Caco-2 (cell line): ENCODE measurements around the gene CTU1. TPM values are rescaled to one million over a fixed set of nuclear protein-coding genes. Genes with fewer than 3 reads are reported as not detected.

Experiments used
- Bru-seq: library from RNA; stranded (reverse); fragments of 400-500 nt; gene quantifications from one replicate; lab custom pipeline; 2021; lab: Mats Ljungman, UMichigan
- BruChase-seq, 2 experiments: library from RNA; stranded (reverse); fragments of 400-500 nt; gene quantifications; one replicate each; lab custom pipeline; 2021; lab: Mats Ljungman, UMichigan
- BruUV-seq: library from RNA; stranded (reverse); fragments of 400-500 nt; replicated peaks from 2 replicates; lab custom pipeline; 2021; lab: Mats Ljungman, UMichigan
- CTCF ChIA-PET: fragments of 300-600 bp; sonication (Branson Sonifier 250); formaldehyde crosslinking; loops from one replicate; lab custom pipeline; 2022; ENCODE audit warnings: antibody characterized with exemption; lab: Charles Lee
- POLR2A ChIA-PET: fragments of 300-600 bp; sonication (Branson Sonifier 250); formaldehyde crosslinking; loops from one replicate; lab custom pipeline; 2022; ENCODE audit warnings: antibody characterized with exemption; lab: Charles Lee
- DNase-seq, 2 experiments: peaks; one replicate each; pipeline versions ENCODE4 v3.0.0 to v3.0.0-alpha.2; 2020 to 2022
- H3K27me3 ChIP-seq: replicated peaks from 2 replicates; pipeline ENCODE4 v1.6.0; 2011; ENCODE audit warnings: low read length; ENCODE audit not compliant: control insufficient read depth, insufficient read depth
- H3K36me3 ChIP-seq: 2 replicates; pipeline ENCODE4 v1.5.1; 2011; ENCODE audit warnings: low read length; ENCODE audit not compliant: control insufficient read depth, insufficient read depth
- H3K4me1 ChIP-seq: fragments of 250-450 bp; sonication (Bioruptor Pico); 2 replicates; pipeline ENCODE4 v1.5.1; 2020; ENCODE audit warnings: mild to moderate bottlenecking
- H3K4me3 ChIP-seq: 2 replicates; pipeline ENCODE4 v1.5.1; 2011; ENCODE audit warnings: low read depth, mild to moderate bottlenecking, control low read depth, low read length
- H3K9me3 ChIP-seq: fragments of 250-450 bp; sonication (Bioruptor Pico); 2 replicates; pipeline ENCODE4 v1.5.1; 2020; ENCODE audit warnings: mild to moderate bottlenecking, moderate library complexity
- H3K27ac Mint-ChIP-seq: one replicate; pipeline ENCODE4 v1.8.0; 2022; ENCODE audit warnings: mixed read lengths; ENCODE audit not compliant: unreplicated experiment
- H3K27me3 Mint-ChIP-seq: one replicate; pipeline ENCODE4 v1.8.0; 2022; ENCODE audit warnings: mixed read lengths; ENCODE audit not compliant: insufficient read depth, unreplicated experiment
- H3K36me3 Mint-ChIP-seq: one replicate; pipeline ENCODE4 v1.8.0; 2022; ENCODE audit warnings: mild to moderate bottlenecking, mixed read lengths; ENCODE audit not compliant: insufficient read depth, unreplicated experiment
- H3K4me1 Mint-ChIP-seq: one replicate; pipeline ENCODE4 v1.8.0; 2022; ENCODE audit warnings: low read depth, mixed read lengths; ENCODE audit not compliant: unreplicated experiment
- H3K4me3 Mint-ChIP-seq: one replicate; pipeline ENCODE4 v1.8.0; 2022; ENCODE audit warnings: mild to moderate bottlenecking, moderate library complexity, mixed read lengths; ENCODE audit not compliant: unreplicated experiment
- H3K9me3 Mint-ChIP-seq: one replicate; pipeline ENCODE4 v1.8.0; 2022; ENCODE audit warnings: mixed read lengths; ENCODE audit not compliant: unreplicated experiment
- intact Hi-C: fragments of 100-400 bp; cut with micrococcal nuclease; formaldehyde crosslinking; loops from one replicate; pipeline ENCODE4 v1.10.0; 2022; ENCODE audit not compliant: unreplicated experiment
- long read RNA-seq: library from polyadenylated mRNA; stranded (forward); transcript quantifications from one replicate; pipeline ENCODE4 v2.0.0, GENCODE V29; 2022
- total RNA-seq: library from RNA; stranded (reverse); gene quantifications from 2 replicates; pipeline ENCODE4 v1.2.3, GENCODE V29; 2022
- TF ChIP-seq, protein P1 (sequence below), 2 experiments: fragments of 200-600 bp in 1 of 2; IDR thresholded peaks; 1 replicate in 1 of 2; 2 replicates in 1 of 2; pipeline versions ENCODE4 v1.5.1 to v1.8.0; 2011 to 2022; ENCODE audit warnings: antibody characterized with exemption in 1 of 2, control low read depth in 1 of 2, inconsistent platforms in 1 of 2, low read depth in 1 of 2, low read length in 1 of 2, mild to moderate bottlenecking in 1 of 2, moderate library complexity in 1 of 2; ENCODE audit not compliant: insufficient read depth in 1 of 2, severe bottlenecking in 1 of 2, unreplicated experiment in 1 of 2

The CTU1 gene
- total RNA-seq (8.1 and 8.9 TPM in 2 replicates), Bru-seq, nascent RNA (percentile 61 among the genes with signal in this experiment), BruChase-seq, experiment 1, labeled RNA remaining after a 2-hour chase (percentile 59 among the genes with signal in this experiment), BruChase-seq, experiment 2, labeled RNA remaining after a 6-hour chase (percentile 54 among the genes with signal in this experiment)
- long read RNA-seq, transcript CTU1-201 (3 exons, 2,087 nt): major isoform, 47 of 51 reads
- long read RNA-seq, partial matches to known transcripts: 1 of 51 reads
- long read RNA-seq, other reads (novel, unspliced or antisense): 3 of 51 reads

DNA sequence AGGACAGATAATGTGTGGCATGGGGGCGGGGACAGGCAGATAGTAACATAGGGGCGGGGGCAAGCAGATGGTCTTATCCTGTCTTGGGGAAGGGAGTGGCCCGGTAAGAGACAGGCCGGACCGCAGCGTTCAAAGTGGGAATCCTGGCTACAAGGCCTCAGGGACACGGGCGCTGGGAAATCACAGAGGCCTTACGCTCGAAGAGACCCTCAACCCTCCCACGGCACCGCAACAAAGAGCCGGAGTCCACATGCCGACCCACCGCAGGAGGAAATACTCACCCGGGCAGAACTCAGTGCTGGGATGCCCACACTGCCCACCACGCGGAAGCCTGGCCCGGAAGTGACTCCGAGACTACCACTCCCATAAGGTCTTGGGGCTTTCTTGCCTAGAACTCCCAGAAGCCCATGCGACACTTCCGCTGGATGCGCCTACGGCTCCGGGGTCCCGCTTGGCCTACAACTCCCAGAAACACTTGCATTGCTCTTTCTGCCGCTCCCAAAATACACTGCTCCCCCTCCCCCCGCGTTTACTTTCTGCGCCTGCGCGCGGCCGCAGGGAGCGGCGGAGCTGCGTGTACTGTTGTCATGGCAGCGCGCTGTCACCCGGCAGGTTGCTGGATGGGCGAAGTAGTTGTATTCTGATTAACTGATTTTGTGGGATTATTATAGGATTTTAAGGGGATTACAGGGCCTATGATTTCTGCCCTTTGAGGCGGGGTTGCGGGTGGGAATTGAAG, at the start of gene CTU1:
Gene CTU1, minus strand, starts transcription at position 344 of the 739 bp plus-strand sequence. CDS start 3,840 bp downstream, outside the sequence.
- ChIA-PET POLR2A (interaction anchor here (0.5 to 0.6 kb wide), 3 partner anchors 45 to 709 kb away, joined by 3 read pairs; no protein-coding TSS in a partner anchor), CTCF (no interaction called here)
- no peaks in the 10 kb centered on the region for H3K36me3 ChIP-seq
- intact Hi-C loops: loop anchor here (1.0 kb wide), 2 partner anchors 61 to 303 kb away; no protein-coding TSS in a partner anchor
- peaks cover 38% of the 10 kb centered on the region for H3K36me3 Mint-ChIP-seq
- no peaks in the 10 kb centered on the region for H3K9me3 ChIP-seq
- TF ChIP-seq, protein P1, sequence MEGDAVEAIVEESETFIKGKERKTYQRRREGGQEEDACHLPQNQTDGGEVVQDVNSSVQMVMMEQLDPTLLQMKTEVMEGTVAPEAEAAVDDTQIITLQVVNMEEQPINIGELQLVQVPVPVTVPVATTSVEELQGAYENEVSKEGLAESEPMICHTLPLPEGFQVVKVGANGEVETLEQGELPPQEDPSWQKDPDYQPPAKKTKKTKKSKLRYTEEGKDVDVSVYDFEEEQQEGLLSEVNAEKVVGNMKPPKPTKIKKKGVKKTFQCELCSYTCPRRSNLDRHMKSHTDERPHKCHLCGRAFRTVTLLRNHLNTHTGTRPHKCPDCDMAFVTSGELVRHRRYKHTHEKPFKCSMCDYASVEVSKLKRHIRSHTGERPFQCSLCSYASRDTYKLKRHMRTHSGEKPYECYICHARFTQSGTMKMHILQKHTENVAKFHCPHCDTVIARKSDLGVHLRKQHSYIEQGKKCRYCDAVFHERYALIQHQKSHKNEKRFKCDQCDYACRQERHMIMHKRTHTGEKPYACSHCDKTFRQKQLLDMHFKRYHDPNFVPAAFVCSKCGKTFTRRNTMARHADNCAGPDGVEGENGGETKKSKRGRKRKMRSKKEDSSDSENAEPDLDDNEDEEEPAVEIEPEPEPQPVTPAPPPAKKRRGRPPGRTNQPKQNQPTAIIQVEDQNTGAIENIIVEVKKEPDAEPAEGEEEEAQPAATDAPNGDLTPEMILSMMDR (IDR thresholded peaks at IDR 0.05; ENCODE audit: insufficient read depth in 1 of 2, low read depth in 1 of 2, low read length in 1 of 2, severe bottlenecking in 1 of 2, unreplicated experiment in 1 of 2): no peak
- H3K9me3 Mint-ChIP-seq: no peaks in the 10 kb centered on the region
- H3K27ac Mint-ChIP-seq: peak within 1 kb of the TSS; percentile 98
- peak; percentile 99 for DNase-seq
- peaks cover 9% of the 10 kb centered on the region for H3K4me1 Mint-ChIP-seq
- no peaks in the 10 kb centered on the region for H3K27me3 ChIP-seq
- no peaks in the 10 kb centered on the region for H3K4me1 ChIP-seq
- BruUV-seq: no TSS peak
- H3K4me3 Mint-ChIP-seq: peak within 1 kb of the TSS; percentile 96
- H3K27me3 Mint-ChIP-seq: no peaks in the 10 kb centered on the region
- peak within 1 kb of the TSS; percentile 88 for H3K4me3 ChIP-seq

DNA sequence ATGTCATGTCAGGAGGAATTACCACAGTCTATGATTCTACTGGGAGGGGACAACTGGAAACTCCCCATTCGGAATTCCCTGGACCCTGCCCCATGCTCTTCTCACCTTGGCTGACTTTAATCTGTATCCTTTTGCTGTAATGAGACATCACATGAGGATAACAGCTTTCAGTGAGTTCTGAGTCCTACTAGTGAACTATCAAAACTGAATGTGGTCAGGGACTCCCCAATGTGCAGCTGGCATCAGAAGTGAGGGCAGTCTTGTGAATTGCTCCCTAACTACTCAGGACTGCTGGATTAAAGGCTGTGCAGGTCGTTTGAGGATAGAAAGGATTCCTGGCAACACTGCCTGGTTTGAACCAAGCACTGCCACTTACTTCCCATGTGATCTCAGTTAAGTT, 49.1 kb upstream of the CTU1 start:
- TF ChIP-seq, protein P1 (IDR thresholded peaks at IDR 0.05; ENCODE audit: insufficient read depth in 1 of 2, low read depth in 1 of 2, low read length in 1 of 2, severe bottlenecking in 1 of 2, unreplicated experiment in 1 of 2): no peak
- ChIA-PET POLR2A (no interaction called here), CTCF (interaction anchor here (0.6 to 1.4 kb wide), 3 partner anchors 13 to 1439 kb away, joined by 3 to 5 read pairs (median 4); no protein-coding TSS in a partner anchor)
- Mint-ChIP-seq H3K27me3 (peaks cover 21% of the 10 kb centered on the region), H3K9me3 (no peaks in the 10 kb centered on the region), H3K4me1 (peaks cover 14% of the 10 kb centered on the region), H3K27ac (no peak overlapping the region), H3K36me3 (peaks cover 5% of the 10 kb centered on the region), H3K4me3 (no peak overlapping the region)
- no TSS peak for BruUV-seq
- Histone ChIP-seq H3K36me3 (no peaks in the 10 kb centered on the region), H3K4me1 (peaks cover 20% of the 10 kb centered on the region), H3K4me3 (no peak overlapping the region), H3K9me3 (no peaks in the 10 kb centered on the region), H3K27me3 (no peaks in the 10 kb centered on the region)
- no peak for DNase-seq
- intact Hi-C loops: no loop called here

DNA sequence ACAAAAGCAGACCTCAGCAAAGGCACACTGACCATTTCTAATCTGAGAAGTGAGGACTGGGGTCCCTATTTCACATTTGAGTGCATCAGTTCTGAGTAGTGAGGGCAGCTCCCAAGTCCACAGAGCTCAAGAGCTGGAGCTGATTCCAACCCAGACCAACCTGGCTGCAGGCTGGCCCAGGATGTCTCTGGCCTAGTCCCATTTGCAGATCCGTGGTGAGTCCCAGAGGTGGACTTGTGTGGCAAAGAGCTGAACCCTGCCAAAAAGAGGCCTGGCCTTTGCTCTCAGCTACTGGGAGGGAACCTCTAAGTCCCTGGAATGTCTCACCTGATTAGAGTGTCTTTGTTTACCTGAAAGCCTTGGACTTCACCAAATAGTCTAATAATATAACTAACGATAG, 48.5 kb upstream of the CTU1 start:
- H3K9me3 Mint-ChIP-seq: no peaks in the 10 kb centered on the region
- TF ChIP-seq, protein P1 (IDR thresholded peaks at IDR 0.05; ENCODE audit: insufficient read depth in 1 of 2, low read depth in 1 of 2, low read length in 1 of 2, severe bottlenecking in 1 of 2, unreplicated experiment in 1 of 2): no peak
- BruUV-seq: no TSS peak
- no peaks in the 10 kb centered on the region for H3K36me3 ChIP-seq
- peaks cover 23% of the 10 kb centered on the region for H3K27me3 Mint-ChIP-seq
- CTCF ChIA-PET: interaction anchor here (1.0 to 1.4 kb wide), 4 partner anchors 13 to 136 kb away, joined by 3 to 6 read pairs (median 4); no protein-coding TSS in a partner anchor
- intact Hi-C loops: no loop called here
- no peaks in the 10 kb centered on the region for H3K9me3 ChIP-seq
- no peak overlapping the region for H3K27ac Mint-ChIP-seq
- no peak overlapping the region for H3K4me3 Mint-ChIP-seq
- H3K27me3 ChIP-seq: no peaks in the 10 kb centered on the region
- peaks cover 5% of the 10 kb centered on the region for H3K36me3 Mint-ChIP-seq
- H3K4me1 Mint-ChIP-seq: peaks cover 14% of the 10 kb centered on the region
- no peak for DNase-seq
- H3K4me3 ChIP-seq: no peak overlapping the region
- H3K4me1 ChIP-seq: peaks cover 20% of the 10 kb centered on the region
- POLR2A ChIA-PET: no interaction called here
